Activated naive CD8-positive, alpha-beta T cell treated with anti-CD3 and anti-CD28 coated beads, Interleukin-2, amount 10 ng/mL, durations not matched to agents 7 days and 5 days (primary cell): Measurements from ENCODE around the gene C11orf21. TPM values are rescaled to one million over a fixed set of nuclear protein-coding genes. Genes with fewer than 3 reads are reported as not detected.

Source experiments
- ATAC-seq: fragments of 150-1000 bp; cut with Tn5 transposase; one replicate; pipeline ENCODE4 v1.10.0; 2021; ENCODE audit warnings: low read depth, moderate library complexity
- POLR2A ChIA-PET: fragments of 350-600 bp; sonication (Branson Sonifier 250); formaldehyde crosslinking; loops from one replicate; lab custom pipeline; 2021; ENCODE audit warnings: antibody characterized with exemption; lab: Charles Lee
- DNase-seq: peaks from one replicate; pipeline ENCODE4 v3.0.0; 2021
- H3K27ac Mint-ChIP-seq: one replicate; pipeline ENCODE4 v1.8.0; 2022; ENCODE audit warnings: mild to moderate bottlenecking, mixed read lengths
- H3K27me3 Mint-ChIP-seq: one replicate; pipeline ENCODE4 v1.8.0; 2022; ENCODE audit warnings: mild to moderate bottlenecking, moderate library complexity, mixed read lengths
- H3K36me3 Mint-ChIP-seq: one replicate; pipeline ENCODE4 v1.8.0; 2021; ENCODE audit warnings: mild to moderate bottlenecking, mixed read lengths
- H3K4me1 Mint-ChIP-seq: one replicate; pipeline ENCODE4 v1.8.0; 2021; ENCODE audit warnings: mixed read lengths
- H3K4me3 Mint-ChIP-seq: one replicate; pipeline ENCODE4 v1.8.0; 2022; ENCODE audit warnings: mild to moderate bottlenecking, moderate library complexity, mixed read lengths
- H3K9me3 Mint-ChIP-seq: one replicate; pipeline ENCODE4 v1.8.0; 2021; ENCODE audit warnings: mixed read lengths
- total RNA-seq, 2 experiments: library from RNA; stranded (reverse); gene quantifications; one replicate each; pipeline ENCODE4 v1.2.3, GENCODE V29; 2021

Gene C11orf21
- total RNA-seq, 2 experiments from 2014 or later: 51.0 to 55.3 TPM

DNA sequence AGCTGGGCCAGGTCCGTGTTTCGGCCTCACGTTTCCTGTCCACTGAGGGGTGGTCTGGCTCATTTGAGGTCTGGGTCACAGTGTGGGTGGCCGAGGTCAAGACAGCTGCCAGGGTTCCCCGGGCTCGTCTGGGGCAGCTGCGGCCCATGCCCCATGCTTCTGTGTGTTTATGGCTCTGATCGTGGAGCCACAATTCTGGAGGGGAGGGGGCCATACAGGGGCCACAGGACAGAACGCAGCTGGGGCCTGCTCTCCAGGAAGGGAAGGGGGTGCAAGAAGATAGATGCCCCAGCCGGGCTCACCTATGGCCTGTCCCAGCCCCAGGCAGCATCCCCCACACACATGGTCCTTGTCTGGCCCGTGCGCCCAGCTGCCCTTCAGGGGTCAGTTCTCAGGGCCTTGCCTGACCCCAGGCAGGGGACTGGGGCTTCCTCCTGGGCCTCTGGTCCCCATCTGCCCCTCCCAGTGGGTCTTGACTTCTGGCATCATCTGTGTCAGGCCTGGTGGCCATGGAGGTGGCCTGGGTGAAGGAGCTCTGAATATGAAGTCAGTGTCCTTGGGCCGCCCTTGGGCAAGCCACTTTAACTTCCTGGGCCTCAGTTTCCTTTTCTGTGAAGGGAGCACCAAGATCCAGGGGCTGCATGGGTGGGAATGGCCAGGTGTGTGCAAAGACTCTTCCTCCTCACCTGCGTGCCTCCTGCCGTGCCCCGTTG lies 8.5 kb upstream of the C11orf21 start:
- POLR2A ChIA-PET: interaction anchor here (0.9 to 1.3 kb wide), 4 partner anchors 9 to 93 kb away, joined by 3 to 4 read pairs (median 4); partner anchors contain the start of genes C11orf21 and TSPAN32
- no peak for DNase-seq
- no peaks in the 10 kb centered on the region for H3K9me3 Mint-ChIP-seq
- no peak for ATAC-seq
- no peak overlapping the region for H3K27ac Mint-ChIP-seq
- H3K27me3 Mint-ChIP-seq: no peaks in the 10 kb centered on the region
- H3K4me1 Mint-ChIP-seq: peaks cover 11% of the 10 kb centered on the region
- no peak overlapping the region for H3K4me3 Mint-ChIP-seq
- no peaks in the 10 kb centered on the region for H3K36me3 Mint-ChIP-seq

DNA sequence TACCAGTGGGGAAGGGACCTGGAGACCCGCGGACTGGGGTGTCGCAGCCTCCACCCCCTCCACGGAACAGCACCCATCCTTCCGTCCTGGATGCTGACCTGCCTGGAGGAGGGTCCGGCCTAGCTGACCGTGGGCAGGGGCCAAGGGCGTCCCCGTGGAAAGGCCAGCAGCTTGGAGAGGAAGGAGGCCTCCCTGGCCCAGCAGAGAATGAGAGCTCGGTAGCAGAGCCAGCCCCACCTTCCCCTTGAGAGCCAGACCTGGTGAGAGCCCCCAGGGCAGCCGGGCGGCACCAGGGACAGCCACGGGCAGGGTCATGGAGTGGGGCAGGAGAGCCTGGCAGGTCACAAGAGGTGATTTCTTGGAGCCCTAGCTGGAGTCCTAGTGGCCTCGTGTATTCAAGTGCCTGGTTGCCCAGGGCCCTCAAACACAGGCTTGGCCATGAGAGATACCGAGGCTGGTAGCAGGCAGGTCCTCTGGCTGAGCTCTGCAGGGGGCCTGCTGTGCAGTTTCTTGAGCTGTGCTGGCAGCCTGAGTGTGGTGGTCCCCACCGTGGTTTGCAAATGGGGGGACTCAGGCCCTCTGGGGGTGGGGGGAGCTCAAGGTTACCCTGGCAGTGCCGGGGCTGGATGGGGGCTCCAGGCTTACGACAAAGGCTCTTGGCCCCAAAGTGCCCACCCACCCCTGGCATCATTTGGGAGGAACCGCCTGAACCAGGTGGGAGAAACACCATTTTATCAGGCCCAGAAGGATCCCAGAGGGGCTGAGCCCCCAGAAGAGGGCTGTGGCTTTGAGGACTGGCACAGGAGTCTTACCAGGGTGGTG lies 7.7 kb upstream of the C11orf21 start:
- H3K4me1 Mint-ChIP-seq: peaks cover 13% of the 10 kb centered on the region
- ATAC-seq (no peak), DNase-seq (no peak)
- no peak overlapping the region for H3K27ac Mint-ChIP-seq
- no peaks in the 10 kb centered on the region for H3K27me3 Mint-ChIP-seq
- POLR2A ChIA-PET: interaction anchor here (0.6 to 1.4 kb wide), 6 partner anchors 8 to 94 kb away, joined by 3 to 5 read pairs (median 4); partner anchors contain the start of genes C11orf21 and TSPAN32
- no peak overlapping the region for H3K4me3 Mint-ChIP-seq
- no peaks in the 10 kb centered on the region for H3K36me3 Mint-ChIP-seq
- H3K9me3 Mint-ChIP-seq: no peaks in the 10 kb centered on the region

DNA sequence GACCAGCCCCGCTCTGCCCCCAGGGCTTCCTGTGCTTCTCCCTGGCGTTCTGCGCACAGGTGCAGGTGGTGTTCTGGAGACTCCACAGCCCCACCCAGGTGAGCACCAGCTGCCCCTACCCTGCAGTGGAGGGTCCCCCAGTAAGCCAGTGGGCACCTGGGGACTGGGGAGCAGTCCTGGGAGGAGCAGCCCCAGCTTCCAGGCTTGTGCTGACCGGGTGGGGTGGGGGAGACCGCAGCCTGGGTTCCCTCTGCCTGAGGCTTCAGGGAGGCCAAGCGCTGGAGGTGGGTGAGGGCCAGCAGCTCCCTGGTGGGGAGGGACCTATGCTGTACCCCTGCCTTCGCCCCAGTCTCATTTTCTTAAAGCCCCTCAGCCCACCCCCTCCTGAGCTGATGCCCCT lies 7.0 kb upstream of the C11orf21 start:
- ATAC-seq (no peak), DNase-seq (no peak)
- Mint-ChIP-seq H3K4me1 (peaks cover 14% of the 10 kb centered on the region), H3K4me3 (no peak overlapping the region), H3K9me3 (no peaks in the 10 kb centered on the region), H3K27me3 (no peaks in the 10 kb centered on the region), H3K36me3 (no peaks in the 10 kb centered on the region), H3K27ac (no peak overlapping the region)
- POLR2A ChIA-PET: interaction anchor here (0.6 to 1.4 kb wide), 3 partner anchors 8 to 69 kb away, joined by 3 to 5 read pairs (median 4); no protein-coding TSS in a partner anchor

DNA sequence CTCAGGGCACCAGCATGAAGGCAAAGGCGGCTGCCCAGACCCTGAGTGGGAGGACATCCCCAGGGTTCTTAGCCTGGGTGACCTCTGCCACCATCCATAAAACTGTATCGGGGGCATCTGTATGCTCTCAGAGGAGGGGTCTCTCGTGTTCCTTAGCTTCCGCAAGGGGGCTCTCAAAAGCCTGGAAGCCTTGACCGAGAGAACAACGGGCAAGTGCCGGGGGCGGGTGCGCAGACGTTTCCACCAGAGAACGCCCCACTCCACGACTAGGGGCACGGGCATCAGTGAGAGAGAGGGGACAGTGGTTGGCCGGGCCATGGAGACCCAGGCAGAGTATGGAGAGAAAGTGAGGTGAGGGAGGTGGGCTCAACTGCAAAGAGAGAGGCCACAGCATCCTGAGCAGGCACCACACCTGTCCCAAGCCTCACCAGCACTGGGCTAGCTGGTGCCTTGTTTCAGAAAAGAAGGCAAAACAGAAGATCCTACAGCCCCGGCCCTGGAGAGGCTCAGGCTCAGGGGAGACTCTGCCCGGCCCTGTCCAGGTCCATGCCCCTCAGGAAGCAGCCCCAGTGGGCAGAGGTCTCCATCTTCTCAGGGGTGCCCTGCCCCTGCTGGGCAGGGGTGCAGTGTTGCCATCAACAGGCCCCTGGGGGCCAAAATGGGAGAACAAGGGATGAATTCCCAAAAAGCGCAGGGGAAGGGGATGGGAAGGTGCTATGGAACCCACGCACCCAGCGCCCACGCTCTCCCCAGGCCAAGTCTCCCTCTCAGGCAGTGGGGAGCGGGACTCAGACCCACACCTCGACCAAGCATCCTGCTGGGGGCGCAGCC lies 6.0 kb upstream of the C11orf21 start:
- Mint-ChIP-seq H3K4me1 (peaks cover 15% of the 10 kb centered on the region), H3K36me3 (no peaks in the 10 kb centered on the region), H3K4me3 (no peak overlapping the region), H3K9me3 (no peaks in the 10 kb centered on the region), H3K27ac (no peak overlapping the region), H3K27me3 (no peaks in the 10 kb centered on the region)
- POLR2A ChIA-PET: interaction anchor here (0.9 to 5.9 kb wide), 2 partner anchors 10 to 93 kb away, joined by 3 to 32 read pairs; partner anchors contain the start of gene TSSC4
- DNase-seq: no peak
- ATAC-seq: no peak

DNA sequence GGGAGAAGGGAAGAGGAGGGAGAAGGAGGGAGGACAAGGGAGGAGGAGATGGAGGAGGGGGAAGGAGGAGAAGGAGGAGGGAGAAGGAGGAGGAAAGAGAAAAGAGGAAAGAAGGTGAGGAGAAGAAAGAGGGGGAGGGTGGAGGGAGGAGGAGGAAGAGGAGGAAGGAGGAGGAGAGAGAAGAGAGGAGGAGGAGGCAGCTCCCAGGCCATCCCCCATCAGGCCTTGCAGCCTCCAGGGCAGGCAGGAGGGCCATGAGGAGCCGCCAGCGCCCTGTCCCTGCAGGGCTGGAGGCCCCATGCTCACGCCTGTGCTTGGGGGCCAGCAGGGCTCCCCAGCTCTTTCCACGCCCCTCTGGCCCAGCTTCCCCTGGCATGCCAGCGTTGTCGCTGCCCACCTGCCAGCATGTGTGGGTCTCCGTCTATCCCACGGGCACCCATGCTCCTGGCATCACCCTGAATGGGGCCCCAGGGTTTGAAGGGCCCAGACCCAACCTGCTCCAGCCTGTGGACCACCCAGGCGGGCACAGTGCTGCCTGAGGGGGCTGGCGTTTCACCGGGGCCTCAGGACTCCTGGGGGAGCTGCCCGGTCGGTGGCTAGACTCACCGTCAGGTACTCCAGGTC lies 5.3 kb upstream of the C11orf21 start:
- Mint-ChIP-seq H3K36me3 (no peaks in the 10 kb centered on the region), H3K27me3 (no peaks in the 10 kb centered on the region), H3K4me3 (peak overlapping the region; percentile 19), H3K4me1 (peaks cover 16% of the 10 kb centered on the region), H3K9me3 (no peaks in the 10 kb centered on the region), H3K27ac (peak overlapping the region; percentile 91)
- POLR2A ChIA-PET: interaction anchor here (0.9 to 5.9 kb wide), 4 partner anchors 11 to 94 kb away, joined by 3 to 32 read pairs (median 16); partner anchors contain the start of genes CD81 and TSSC4
- ATAC-seq (no peak), DNase-seq (peak; percentile 40)

DNA sequence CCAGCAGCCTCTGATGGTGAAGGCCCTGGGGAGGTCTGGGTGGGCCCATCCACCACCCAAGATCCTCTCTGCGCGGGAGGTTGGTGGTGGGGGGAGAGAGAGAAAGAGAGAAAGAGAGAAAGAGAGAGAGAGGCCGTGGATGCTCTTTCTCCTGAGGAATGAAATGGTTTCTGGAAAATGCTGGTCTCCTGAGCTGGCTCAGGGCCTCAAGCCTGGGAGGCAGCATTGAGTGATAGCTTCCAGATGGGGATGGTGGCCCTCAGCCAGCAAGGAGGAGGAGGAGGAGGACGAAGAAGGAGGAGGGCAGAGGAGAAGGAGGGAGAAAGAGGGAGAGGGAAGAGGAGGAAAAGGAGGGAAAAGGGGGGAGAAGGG lies 4.7 kb upstream of the C11orf21 start:
- POLR2A ChIA-PET: interaction anchor here (1.7 to 5.9 kb wide), 3 partner anchors 70 to 94 kb away, joined by 6 to 32 read pairs (median 27); partner anchors contain the start of genes CD81 and TSSC4
- Mint-ChIP-seq H3K27me3 (no peaks in the 10 kb centered on the region), H3K4me3 (peak overlapping the region; percentile 100), H3K9me3 (no peaks in the 10 kb centered on the region), H3K4me1 (peaks cover 20% of the 10 kb centered on the region), H3K36me3 (peaks cover 4% of the 10 kb centered on the region), H3K27ac (peak overlapping the region; percentile 91)
- no peak for ATAC-seq
- DNase-seq: no peak

DNA sequence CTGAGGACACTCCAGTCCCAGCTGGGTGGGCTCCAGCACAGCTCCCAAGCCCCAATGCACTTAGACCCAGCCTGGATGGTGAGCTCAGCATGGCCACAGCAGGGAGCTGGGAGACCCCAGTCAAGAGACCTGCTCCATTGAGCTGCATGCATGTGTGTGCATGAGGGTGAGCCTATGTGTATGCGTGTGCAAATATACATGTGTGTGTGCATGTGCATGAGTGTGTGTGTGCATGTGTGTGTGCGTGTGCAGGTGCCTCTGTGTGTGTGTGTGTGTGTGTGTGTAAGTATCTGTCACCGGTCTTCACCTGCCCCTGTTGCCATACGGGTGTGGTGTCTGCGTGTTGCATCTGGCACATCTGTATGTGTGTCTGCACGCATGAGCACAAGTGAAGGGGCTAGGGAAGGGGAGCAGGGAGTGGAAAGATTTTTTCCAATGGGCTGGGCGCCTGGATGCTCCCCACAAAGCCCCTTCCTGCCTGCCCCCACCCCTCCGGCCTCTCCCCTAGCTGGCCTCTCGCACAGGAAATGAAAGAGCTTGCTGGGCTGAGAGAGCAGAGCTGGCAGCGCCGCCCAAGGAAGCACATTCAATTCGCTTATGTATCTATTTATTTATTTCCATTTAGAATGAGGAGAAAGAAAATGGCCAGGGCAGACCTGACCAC lies 4.2 kb upstream of the C11orf21 start:
- peak overlapping the region; percentile 100 for H3K4me3 Mint-ChIP-seq
- no peaks in the 10 kb centered on the region for H3K9me3 Mint-ChIP-seq
- H3K27ac Mint-ChIP-seq: peak overlapping the region; percentile 91
- H3K27me3 Mint-ChIP-seq: no peaks in the 10 kb centered on the region
- peaks cover 4% of the 10 kb centered on the region for H3K36me3 Mint-ChIP-seq
- peaks cover 20% of the 10 kb centered on the region for H3K4me1 Mint-ChIP-seq
- DNase-seq (peak; percentile 59), ATAC-seq (peak; percentile 9)
- POLR2A ChIA-PET: interaction anchor here (0.6 to 5.9 kb wide), 10 partner anchors 10 to 156 kb away, joined by 3 to 32 read pairs (median 5); partner anchors contain the start of genes CD81 and TSSC4

DNA sequence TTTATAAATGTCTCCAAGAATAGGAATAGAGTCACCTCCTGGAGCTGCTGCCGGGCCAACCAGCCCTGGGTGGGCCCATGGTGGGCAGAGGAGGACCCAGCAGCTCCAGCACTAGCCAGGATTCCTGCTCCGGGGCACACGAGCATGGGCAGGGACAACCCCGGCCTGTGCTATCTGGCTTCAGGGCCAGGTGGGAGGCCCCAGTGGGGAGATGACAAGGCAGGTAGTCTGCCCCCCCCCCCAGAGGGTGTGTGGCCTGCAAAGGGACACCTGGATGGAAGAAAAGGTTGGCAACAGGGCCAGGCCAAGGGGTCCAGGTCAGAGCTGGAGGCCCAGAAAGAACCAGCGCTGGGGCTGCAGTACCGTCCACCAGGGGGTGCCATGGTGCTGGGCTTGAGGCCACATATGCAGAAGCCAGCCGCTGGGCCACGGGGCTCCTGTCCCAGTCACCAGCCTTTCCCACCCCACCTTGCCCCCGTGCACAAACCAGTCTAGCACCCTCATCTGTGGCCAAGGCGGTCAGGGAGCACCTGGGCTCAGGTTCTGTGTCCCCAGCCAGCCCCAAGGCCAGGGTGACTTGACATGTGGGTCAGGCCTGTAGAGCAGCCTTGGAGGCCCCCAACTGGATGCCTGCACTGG lies 3.5 kb upstream of the C11orf21 start:
- peak; percentile 36 for ATAC-seq
- H3K4me3 Mint-ChIP-seq: peak overlapping the region; percentile 100
- POLR2A ChIA-PET: interaction anchor here (0.6 to 5.9 kb wide), 9 partner anchors 11 to 142 kb away, joined by 3 to 32 read pairs (median 6); partner anchors contain the start of genes CD81 and TSSC4
- H3K27ac Mint-ChIP-seq: peak overlapping the region; percentile 91
- peaks cover 21% of the 10 kb centered on the region for H3K4me1 Mint-ChIP-seq
- H3K36me3 Mint-ChIP-seq: peaks cover 4% of the 10 kb centered on the region
- DNase-seq: peak; percentile 91
- H3K27me3 Mint-ChIP-seq: no peaks in the 10 kb centered on the region
- no peaks in the 10 kb centered on the region for H3K9me3 Mint-ChIP-seq

DNA sequence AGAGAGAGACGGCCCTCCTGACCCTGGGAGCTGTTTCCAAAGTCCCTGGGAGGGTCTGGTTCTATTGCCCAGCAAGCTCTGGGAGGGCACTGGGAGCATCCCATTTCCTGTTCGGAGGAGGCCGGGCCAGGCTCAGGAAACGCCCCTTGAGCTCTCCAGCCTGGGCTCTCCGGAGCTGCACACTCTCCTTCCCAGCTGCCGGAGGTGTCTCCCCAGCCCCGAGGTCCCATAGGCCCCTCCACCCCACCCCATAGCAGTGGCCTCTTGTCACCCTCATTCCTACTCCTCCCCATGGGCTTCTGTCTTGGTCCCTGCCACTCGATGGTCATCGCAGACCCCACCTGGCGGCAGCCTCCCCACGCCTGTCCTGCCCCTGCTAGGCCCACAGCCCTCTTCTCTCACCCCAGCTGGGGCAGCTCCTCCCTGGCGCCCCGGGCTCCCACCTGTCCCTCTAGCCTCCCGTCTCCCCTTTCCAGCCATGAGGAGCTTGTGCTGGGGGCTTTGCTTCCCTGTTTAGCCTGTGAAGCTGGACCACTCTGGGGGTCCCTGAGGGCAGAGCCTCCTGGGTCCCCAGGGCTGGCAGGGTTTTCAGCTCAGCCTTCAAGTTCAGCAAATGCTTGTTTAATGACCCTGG lies 2.9 kb upstream of the C11orf21 start:
- Mint-ChIP-seq H3K27ac (peak overlapping the region; percentile 80), H3K4me3 (peak overlapping the region; percentile 100), H3K27me3 (no peaks in the 10 kb centered on the region), H3K4me1 (peaks cover 23% of the 10 kb centered on the region), H3K36me3 (peaks cover 6% of the 10 kb centered on the region), H3K9me3 (no peaks in the 10 kb centered on the region)
- DNase-seq (no peak), ATAC-seq (no peak)
- POLR2A ChIA-PET: interaction anchor here (0.8 to 5.9 kb wide), 8 partner anchors 12 to 116 kb away, joined by 3 to 32 read pairs (median 8); partner anchors contain the start of genes CD81 and TSSC4

DNA sequence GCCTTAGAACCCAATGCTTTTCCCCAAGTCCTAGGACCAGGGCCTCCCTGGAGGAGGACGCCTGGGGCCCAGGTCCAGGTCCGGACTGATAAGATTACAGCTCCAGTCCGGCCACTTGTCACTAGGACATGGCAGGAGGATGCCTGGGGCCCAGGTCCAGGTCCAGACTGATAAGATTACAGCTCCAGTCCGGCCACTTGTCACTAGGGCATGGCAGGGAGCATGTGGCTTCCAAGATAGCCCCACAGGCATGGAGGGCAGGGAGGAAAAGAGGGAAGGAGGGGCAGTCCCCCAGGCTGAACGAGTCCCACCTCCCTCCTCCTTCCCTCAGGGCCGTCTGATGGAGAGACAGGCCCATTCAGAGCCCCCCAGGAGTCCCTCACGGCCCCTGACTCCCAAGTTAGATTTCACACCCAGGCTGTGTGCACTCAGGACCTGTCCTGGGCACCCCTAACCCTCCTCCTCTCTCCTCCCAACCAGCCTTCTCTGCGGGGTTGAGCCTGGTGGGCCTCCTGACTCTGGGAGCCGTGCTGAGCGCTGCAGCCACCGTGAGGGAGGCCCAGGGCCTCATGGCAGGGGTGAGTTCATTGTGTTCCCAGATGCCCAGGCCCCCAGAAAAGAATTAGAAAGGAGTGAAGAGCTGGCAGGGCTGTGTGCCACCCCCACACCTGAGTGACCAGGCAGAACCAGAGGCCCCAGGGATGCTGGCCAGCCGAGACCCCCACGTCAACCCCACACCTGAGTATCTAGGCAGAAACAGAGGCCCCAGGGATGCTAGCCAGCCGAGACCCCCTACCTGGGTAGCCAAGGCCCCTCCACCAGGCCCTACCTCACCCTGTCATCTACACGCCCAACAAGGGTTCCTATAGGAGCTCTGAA lies 2.1 kb upstream of the C11orf21 start:
- DNase-seq: peak; percentile 39
- Mint-ChIP-seq H3K36me3 (peaks cover 9% of the 10 kb centered on the region), H3K27ac (peak overlapping the region; percentile 98), H3K9me3 (no peaks in the 10 kb centered on the region), H3K4me1 (peaks cover 28% of the 10 kb centered on the region), H3K4me3 (peak overlapping the region; percentile 100), H3K27me3 (no peaks in the 10 kb centered on the region)
- POLR2A ChIA-PET: interaction anchor here (0.8 to 5.9 kb wide), 8 partner anchors 10 to 117 kb away, joined by 3 to 32 read pairs (median 12); partner anchors contain the start of genes CD81 and TSSC4
- no peak for ATAC-seq
